GM18519 (cell line): Measurements from ENCODE around the gene CAMTA1.

Experiments used
- ATAC-seq: cut with Tn5 transposase; IDR thresholded peaks from one replicate; pipeline ENCODE4 v1.9.1; 2021; ENCODE audit warnings: mild to moderate bottlenecking, moderate library complexity; ENCODE audit not compliant: unreplicated experiment, low FRiP score

Gene CAMTA1

DNA sequence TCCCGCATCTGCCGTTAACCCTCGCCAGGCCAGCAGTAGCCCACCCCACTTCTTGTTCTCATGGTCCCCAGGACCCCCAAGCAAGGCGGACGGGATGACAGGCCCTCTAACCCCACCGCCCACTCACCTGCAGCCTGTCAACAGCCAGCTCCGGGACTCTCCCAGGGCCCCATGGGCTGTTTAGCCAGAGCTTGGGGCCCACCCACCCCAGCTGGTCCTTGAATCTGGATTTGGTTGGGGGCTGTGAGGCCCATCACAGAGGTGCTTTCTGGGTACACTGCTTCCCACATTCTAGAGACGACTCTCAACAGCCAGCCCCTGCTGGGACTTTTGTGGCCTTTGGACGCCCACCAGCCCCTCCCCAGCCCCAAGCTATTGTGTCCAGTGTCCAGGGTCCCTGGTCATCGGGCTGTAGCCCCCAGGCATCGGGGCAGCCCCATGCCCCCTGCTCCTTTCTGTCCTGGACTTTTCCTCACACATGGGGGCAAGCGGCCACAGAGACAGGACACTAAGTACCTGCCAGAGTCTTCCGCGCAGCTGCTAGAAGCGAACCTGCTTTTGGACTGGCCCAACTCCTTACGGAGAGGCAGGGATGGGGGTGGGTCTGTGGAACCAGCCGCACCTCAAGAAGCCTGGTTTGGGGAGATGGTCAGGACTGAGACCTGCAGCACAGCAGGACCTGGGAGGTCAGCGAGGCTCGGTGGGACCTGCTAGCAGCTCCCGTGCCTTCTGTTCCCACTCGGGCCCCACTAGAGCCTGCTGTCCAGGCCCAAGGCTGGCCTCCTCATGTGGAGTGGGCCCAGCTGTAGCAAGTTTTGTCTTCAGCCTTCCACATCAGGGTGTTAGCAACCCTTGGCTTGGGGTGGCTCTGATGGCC, 777.7 kb downstream of the CAMTA1 start:
- ATAC-seq: no peak

DNA sequence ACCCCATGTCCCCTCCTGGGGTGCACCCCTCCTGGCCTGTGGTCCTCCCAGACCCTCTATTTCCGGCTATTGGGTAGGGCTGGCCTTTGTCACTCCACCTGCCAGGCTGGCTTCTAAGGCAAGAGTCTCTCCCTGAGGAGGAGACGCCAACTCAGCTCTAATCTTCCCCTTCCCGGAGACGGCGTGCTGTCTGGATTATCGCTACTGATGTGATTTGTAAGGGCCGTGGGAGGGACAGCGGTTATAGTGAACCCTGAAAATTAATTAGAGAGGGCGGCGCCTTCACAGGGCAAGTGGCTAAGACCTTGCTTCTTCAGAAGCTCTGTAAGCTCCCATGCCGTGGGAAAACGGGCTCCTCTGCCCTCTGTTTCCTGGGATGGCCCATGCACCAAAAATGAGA, 778.9 kb downstream of the CAMTA1 start:
- no peak for ATAC-seq

DNA sequence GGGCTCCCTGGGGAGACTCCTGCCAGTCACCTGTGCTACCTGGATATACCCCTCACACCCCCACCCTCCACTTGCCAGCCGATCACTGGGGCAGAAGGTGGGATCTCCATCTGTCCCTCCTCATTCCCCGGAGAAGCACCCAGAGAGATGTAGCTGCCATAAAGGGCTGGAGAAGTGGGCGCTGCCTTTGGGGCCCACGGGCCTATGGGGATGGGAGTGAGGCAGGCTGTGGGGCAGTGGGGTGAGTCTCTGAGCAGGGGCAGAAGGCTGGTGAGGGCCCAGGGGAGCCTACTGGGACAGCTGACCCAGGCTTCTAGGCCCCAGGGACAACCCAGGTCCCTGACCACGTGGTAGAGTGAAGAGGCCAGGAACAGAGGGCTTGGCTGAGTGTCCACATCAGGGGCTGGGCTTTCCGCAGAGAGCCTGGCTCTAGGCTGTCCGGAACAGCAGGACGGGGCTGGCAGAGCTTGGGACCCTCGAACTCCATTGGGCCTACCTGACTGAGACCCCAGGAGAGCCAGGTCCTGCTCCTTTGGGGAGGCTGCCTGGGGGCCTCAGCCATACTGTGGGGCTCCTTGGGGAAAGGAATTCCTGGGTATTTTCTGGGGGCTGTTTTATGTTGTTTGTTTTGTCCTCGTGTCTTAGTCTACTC, 780.0 kb downstream of the CAMTA1 start:
- no peak for ATAC-seq

DNA sequence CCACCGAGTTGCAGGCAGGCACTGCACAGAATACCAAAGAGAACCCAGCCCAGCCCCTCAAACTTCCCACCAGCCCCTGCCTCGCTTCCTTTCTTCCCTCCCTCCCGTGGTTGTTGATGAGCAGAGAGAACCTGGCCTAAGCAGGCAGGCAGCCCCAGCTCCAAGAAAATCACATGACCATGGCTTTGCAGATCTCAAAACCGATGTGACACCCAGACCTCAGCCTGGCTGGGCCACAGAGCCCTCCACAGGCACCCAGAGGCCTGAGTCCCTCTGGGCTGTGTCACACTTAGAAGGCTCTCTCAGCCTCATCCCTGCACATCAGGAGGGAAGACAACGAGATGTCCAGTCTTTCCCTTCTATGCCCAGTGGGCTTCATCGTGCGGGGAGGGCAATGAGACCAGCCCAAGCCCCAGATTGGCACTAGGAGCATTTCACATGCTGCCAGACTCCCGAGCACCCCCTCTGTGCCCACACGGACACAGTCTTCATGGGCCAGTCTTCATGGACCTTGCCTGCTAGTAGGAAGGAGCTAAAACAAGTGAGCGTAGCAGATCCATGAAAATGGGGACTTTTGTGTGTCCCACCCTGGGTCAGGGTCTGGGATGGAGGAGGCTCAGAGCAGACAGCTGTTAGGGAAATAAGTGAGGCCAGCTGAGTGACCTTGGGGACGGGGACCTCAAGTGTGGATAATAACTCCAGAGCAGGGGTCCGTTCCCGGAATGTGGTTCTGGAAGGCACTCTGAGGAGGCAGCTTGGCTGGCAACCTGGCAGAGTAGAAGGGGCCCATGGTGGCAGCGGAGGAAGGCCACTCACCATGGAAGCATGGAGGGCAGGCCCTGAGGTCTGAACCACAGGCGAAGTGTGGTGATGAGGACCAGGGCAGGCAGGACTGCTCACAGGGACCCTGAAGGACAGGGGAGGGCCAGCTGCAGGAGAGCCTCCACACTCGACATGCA, 781.4 kb downstream of the CAMTA1 start:
- no peak for ATAC-seq

DNA sequence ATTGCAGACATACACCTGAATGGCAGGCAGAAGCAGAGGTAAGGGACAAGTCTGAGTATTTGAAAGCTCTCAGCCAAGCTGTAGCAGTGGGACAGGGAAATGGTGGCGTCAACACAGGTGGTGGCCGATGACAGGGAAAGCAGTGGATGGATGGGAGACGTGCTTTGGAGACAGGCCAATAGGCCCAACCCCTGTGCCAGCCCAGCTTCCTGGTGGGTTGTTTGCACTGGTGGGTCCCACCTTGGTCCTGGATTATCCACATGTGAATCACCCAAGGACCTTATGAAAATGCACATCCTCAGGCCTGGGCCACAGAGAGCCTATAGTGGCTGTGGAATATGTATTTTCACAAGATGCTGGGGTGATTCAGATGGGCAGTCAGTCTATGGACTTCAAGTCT, 782.1 kb downstream of the CAMTA1 start:
- ATAC-seq: no peak

DNA sequence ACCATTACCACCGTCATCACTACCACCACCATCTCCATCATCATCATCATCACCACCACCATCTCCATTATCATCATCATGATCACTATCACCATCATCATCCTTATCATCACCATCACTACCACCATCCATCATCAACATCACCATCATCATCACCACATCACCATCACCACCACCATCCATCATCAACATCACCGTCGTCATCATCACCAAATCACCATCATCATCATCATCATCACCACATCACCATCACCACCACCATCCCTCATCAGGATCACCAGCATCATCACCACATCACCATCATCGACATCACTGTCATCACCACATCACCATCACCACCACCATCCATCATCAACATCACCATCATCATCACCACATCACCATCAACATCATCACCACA, 782.8 kb downstream of the CAMTA1 start:
- ATAC-seq: no peak

DNA sequence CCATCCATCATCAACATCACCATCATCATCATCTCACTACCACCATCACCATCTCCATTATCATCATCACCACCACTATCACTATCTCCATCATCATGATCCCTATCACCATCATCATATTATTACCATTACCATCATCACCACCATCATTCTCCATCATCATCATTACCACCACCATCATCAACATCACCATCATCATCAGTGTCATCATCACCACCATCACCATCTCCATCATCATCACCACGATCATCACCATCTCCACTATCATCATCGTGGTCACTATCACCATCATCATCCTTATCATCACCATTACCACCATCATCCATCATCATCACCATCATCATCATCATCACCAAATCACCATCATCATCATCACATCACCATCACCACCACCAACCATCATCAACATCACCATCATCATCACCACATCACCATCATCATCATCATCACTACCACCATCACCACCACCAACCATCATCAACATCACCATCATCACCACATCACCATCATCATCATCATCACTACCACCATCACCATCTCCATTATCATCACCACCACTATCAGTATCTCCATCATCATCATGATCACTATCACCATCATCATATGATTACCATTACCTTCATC, 783.8 kb downstream of the CAMTA1 start:
- ATAC-seq: no peak

DNA sequence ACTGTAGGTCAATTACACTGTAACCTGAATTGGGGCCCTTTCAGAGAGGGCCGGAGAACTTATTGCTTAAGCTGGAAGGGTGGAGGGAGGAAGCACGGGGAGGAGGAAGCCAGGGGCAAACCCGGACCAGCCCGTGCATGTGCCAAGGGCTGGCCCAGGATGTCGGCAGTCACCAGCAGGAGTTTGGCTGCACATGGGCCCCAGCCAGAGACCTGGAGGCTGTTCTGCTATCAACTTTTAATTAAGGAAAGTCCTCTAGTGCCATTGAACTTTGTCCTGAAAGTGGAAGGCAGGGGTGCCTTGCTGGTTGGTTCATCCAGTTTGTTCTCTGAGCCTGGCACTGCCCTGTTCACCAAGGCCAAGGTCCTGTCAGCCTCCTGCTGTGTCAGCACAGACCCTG, 785.1 kb downstream of the CAMTA1 start:
- no peak for ATAC-seq

DNA sequence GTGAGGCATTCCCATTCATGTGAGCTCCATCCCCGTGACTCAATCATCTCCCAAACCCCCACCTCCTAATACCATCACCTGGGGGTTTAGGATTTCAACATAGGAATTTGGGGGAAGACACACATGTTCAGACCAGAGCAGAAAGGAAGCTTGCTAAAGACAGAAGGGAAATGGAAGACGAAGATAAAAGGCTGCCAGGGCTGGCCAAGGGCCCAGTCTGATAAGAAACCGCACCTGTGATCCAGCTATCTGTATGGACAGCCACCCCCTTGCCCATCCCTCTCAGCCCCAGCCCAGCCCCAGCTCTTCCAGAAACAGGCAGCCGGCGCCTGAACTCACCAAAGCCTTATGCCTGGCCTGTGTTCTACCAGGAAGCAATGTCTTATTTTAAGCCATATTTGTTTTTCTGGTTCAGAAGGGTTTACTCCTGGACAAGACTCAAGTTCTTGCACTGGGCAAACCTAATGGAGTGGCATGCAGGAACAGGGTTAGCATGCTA, 787.4 kb downstream of the CAMTA1 start:
- no peak for ATAC-seq

DNA sequence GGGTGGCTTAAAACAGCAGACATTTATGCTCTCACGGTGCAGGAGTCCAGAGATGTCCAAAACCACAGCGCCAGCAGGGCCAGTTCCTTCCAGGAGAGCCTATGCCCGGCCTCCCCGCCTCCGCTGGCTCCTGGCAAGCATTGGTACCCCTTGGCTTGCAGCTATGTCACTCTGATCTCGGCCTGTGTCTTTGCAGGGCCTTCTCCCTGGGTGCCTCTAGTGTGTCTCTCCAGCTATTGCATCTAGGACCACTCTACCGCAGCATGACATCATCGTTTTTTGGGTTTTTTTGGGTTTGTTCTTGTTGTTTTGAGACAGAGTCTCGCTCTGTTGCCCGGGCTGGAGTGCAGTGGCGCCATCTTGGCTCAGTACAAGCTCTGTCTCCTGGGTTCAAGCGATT, 788.2 kb downstream of the CAMTA1 start:
- ATAC-seq: no peak

DNA sequence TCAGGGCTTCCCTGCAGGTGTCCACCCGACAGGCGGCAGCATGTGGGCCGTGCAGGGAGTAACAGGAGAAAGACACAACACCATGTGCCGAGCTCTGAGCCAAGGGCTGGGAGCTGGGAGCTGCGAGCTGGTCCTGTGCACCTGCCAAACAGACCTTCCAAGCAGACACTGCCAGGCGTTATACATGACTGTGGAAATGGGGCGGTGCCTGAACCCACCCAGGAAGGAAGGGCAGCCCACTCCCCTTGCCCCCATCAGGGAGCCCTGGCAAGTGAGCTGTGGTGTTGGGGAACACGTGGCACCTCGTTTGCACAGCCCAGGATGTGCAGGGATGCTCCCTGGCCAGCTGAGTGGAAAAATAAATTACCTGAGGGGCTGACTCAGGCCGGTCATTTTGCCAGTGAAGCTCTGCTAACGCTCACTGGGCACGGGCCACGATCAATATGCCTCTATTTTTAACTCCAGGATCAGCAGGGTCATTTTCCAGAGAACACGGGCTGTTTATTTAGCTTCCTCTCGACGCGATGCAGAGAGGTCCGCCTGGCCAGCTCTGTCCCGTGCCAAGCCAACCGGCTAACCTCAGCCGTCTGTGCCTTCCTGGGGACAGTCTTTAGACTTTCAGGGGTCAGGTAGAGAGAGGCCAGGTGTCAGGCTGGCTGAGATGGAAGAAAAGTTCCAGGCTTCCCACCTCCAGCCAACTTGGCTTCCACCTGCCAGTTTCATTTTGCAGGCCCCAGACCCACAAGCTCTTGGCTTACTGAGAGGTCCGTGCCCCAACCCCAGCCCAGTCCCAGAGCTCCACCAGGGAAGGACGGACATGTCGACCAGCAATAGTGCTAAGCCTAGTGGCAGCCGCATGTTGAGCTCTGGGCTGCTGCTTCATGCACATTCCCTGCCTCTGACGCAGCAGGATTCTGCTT, 789.1 kb downstream of the CAMTA1 start:
- no peak for ATAC-seq

DNA sequence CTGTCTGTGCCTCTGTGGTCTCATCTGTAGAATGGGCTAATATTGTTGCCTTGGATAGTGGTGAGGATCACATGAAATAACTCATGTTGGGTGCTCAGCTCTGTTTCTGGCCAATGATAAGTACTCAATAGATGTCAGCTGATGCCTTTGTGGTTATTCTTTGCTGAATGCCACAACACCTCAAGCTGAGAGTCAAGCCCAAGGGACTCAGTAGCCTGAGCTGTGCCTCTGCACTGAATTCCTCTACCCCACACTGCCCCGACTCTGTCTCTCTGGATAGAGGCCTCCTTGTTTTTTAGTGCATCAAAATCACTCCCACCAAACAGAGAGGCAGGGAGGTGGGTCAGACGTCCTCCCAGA, 789.8 kb downstream of the CAMTA1 start:
- no peak for ATAC-seq

DNA sequence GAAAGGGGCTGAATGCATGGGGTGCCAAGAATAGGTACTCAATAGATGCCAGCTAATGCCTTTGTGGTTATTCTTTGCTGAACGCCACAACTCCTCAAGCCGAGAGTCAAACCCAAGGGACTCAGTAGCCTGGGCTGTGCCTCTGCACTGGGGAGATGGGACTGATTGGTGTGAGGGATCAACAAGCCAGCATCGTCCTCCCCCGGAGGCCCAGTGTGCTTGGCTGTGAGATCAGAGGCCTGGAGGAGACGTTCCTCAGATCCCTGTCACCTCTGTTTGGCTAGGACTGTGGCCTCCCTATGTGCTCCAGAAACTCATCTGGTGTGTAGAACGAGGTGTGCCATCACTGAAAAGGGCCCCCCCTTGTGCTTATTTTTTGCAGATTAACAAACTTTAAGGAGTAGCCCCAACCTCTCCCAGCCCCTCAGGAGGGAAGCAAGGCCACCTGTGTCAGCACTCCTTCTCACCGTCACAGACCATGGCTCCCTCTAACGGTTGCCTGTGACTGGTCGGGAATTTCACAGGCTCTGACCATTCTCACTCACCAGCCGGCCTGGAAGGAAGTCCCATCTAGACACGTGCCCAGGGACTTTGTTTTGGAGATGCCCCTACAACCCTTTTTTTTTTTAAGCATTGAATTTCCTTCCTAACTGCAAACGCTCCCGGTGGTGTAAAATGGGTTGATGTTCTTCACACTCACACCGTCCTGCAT, 791.8 kb downstream of the CAMTA1 start:
- ATAC-seq: no peak

DNA sequence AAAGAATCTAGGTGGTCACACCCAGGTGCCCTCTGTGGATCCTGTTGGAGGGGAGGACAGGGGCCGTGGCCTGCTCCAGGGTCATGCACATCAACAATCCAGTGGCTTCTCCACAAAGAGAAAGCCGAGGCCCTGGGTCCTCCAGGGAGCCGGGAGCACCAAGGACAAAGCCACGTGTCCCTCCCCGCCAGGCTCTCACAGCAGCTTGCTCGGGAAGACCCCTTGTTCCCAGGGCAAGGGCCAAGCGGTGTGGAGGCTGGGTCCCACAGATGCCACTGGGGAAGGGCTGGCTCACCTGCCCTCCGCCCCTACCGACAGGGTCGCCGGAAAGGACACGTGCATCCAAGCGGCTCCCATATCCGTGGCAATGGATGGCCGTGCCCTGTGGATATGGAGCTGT, 793.0 kb downstream of the CAMTA1 start:
- no peak for ATAC-seq

DNA sequence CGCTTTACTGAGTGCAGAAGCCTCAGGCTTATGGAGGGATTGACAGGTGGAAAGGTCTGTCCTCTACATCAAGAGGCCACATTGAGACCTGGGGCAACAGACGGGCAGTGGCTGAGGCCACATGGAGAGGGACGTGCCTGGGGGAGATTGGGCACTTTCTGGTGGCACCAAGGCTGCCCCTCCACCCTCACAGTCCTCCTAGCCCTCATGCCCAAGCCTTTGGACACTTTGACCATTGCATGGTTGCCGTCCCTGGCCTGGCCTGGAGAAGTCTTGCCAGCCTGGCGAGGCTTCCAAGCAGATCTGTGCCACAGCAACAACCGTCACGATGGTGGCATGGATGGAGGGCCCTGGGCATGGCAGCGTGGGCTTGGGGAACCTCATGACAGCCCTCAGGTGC, 793.8 kb downstream of the CAMTA1 start:
- no peak for ATAC-seq

DNA sequence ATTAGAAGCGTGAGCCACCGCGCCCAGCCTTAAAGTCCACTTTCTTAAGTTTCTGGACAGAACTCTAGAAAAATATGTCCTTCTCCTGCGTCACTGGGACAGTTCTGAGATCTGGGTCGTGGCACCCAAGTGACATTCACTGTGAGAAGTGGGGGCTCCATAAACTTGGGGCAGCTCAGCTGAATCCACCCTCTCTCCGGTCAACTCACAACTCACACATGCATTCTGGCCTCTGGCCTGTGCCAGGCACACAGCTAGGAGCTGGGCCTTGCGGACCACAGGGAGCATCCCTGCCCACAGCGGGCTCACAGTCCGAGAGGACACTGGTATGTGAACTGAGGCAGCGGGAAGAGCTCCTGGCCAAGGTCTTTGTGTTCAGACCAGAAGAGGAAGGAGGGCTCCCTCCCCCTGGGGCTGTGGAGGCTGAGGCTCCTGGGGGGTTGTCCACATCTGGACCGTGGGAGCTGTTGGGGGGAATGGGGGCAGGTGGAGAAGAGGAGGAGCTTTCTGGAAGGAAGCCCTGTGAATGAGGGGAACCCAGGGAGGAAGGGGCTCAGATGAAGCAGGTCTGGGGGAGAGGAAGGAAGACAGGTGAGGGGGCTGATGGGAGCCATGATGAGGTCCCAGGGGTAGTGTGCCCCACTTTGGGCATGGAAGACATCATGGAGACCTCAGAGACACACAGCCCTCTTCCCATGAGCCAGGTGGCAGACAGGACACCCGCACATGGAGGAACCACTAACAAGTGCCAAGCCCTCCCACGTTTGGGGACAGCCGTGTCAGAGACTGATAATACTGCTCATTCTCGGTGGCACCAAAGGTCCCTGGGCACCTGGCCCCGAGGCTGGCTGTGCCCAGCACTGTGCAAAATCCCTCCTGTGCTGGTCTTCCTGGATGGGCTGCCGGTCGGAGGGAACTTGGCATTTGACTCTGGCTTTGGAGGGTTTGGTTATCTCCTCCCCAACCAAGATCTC, 794.9 kb downstream of the CAMTA1 start:
- no peak for ATAC-seq

DNA sequence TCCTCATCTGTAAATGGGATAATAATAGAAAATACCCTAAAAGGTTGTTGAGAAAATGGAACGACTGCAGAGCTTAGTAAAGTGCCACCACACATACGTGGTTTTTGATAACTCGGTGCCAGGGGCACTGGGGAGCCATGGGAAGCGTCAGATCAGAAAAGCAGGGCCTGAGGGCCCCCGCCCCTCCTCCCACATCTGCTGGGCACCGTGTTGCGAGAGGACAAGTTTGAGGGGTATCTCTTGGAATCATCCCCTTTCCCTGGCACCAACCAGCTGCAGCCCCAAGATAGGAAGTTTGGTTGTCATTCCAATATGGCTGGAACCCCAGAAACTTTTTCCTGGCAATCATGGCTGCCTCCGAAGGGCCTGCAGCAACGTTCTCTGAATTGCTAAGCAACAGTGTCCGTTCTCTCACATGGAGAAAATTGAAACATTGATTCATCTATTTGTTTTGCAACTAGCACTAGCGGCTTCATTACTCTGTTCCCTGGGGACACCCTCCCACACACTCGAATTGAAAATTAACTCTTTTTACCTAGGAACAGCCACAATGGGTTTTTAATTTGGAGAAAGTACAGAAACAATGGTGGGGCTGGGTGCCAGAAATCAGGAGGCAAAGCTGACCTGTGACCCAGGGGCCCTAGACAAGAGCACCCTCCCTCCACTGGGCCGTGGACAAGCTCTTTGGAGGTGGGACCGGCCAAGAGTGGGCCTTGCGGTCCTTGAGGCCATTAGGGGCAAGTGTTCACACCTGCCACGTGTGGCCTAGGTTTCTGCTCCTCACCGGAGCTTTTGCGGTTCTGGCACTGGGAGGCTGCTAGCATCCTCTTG, 795.9 kb downstream of the CAMTA1 start:
- ATAC-seq: no peak
